IMR-90 (cell line): ENCODE results near the gene MICAL3. TPM values are rescaled to one million over a fixed set of nuclear protein-coding genes. Genes with fewer than 3 reads are reported as not detected.

Experiments used
- ATAC-seq: fragments of 200-7000 bp; cut with Tn5 transposase; 2 replicates; pipeline ENCODE4 v1.9.1; 2020; ENCODE audit warnings: low read depth, mild to moderate bottlenecking, moderate library complexity
- BruUV-seq: library from RNA; stranded (reverse); fragments of 400-500 nt; replicated peaks from 2 replicates; lab custom pipeline; 2021; lab: Mats Ljungman, UMichigan
- CTCF ChIA-PET: fragments of 300-600 bp; formaldehyde crosslinking; extraction: SDS; loops from one replicate; lab custom pipeline; 2021; ENCODE audit warnings: antibody characterized with exemption; lab: Yijun Ruan, JAX
- POLR2A ChIA-PET: fragments of 300-600 bp; sonication (Branson Sonifier 250); formaldehyde crosslinking; loops from one replicate; lab custom pipeline; 2022; ENCODE audit warnings: antibody characterized with exemption; ENCODE audit not compliant: unreplicated experiment; lab: Charles Lee
- DNase-seq: peaks from one replicate; pipeline ENCODE4 v3.0.0; 2013
- H2AFZ ChIP-seq: replicated peaks from 2 replicates; pipeline ENCODE3; 2013; ENCODE audit warnings: low read length, mild to moderate bottlenecking; ENCODE audit not compliant: poor library complexity
- H2AK5ac ChIP-seq: 2 replicates; pipeline ENCODE4 v1.6.1; 2013; ENCODE audit warnings: low read depth, low read length, inconsistent platforms
- H2AK9ac ChIP-seq: replicated peaks from 2 replicates; pipeline ENCODE3; 2013; ENCODE audit warnings: mild to moderate bottlenecking, low read depth, low read length, moderate library complexity; ENCODE audit not compliant: poor library complexity
- H2BK120ac ChIP-seq: 2 replicates; pipeline ENCODE4 v1.6.1; 2013; ENCODE audit warnings: low read depth, low read length, inconsistent platforms
- H2BK15ac ChIP-seq: 3 replicates; pipeline ENCODE4 v1.6.1; 2013; ENCODE audit warnings: low read depth, low read length, inconsistent platforms
- H2BK20ac ChIP-seq: 2 replicates; pipeline ENCODE4 v1.6.1; 2013; ENCODE audit warnings: low read depth, mild to moderate bottlenecking, inconsistent platforms, low read length, moderate library complexity
- H2BK5ac ChIP-seq: 2 replicates; pipeline ENCODE4 v1.6.1; 2013; ENCODE audit warnings: mild to moderate bottlenecking, low read depth, low read length, inconsistent platforms; ENCODE audit not compliant: poor library complexity, severe bottlenecking
- H3K14ac ChIP-seq: replicated peaks from 2 replicates; pipeline ENCODE4 v1.6.1; 2013; ENCODE audit warnings: low read depth, low read length, inconsistent platforms
- H3K18ac ChIP-seq: 2 replicates; pipeline ENCODE4 v1.6.1; 2013; ENCODE audit warnings: low read depth, low read length, control low read depth
- H3K23ac ChIP-seq: 2 replicates; pipeline ENCODE4 v1.6.1; 2013; ENCODE audit warnings: low read depth, low read length, inconsistent platforms
- H3K27ac ChIP-seq: 2 replicates; pipeline ENCODE4 v1.5.1; 2013; ENCODE audit warnings: mild to moderate bottlenecking, control low read depth, low read length; ENCODE audit not compliant: insufficient read depth
- H3K27me3 ChIP-seq: 2 replicates; pipeline ENCODE4 v1.6.1; 2013; ENCODE audit warnings: low read length; ENCODE audit not compliant: control insufficient read depth, insufficient read depth
- H3K36me3 ChIP-seq: 2 replicates; pipeline ENCODE4 v1.6.1; 2013; ENCODE audit warnings: low read length, mixed read lengths; ENCODE audit not compliant: control insufficient read depth, insufficient read depth
- H3K4ac ChIP-seq: 2 replicates; pipeline ENCODE4 v1.6.1; 2013; ENCODE audit warnings: low read depth, low read length, inconsistent platforms
- H3K4me1 ChIP-seq: 2 replicates; pipeline ENCODE4 v1.6.1; 2013; ENCODE audit warnings: low read length, mixed read lengths; ENCODE audit not compliant: control insufficient read depth, insufficient read depth
- H3K4me2 ChIP-seq: 2 replicates; pipeline ENCODE4 v1.6.1; 2013; ENCODE audit warnings: low read depth, mild to moderate bottlenecking, control low read depth, low read length, moderate library complexity
- H3K4me3 ChIP-seq: 2 replicates; pipeline ENCODE4 v1.5.1; 2013; ENCODE audit warnings: low read depth, mild to moderate bottlenecking, control low read depth, low read length, moderate library complexity; ENCODE audit not compliant: insufficient read depth
- H3K56ac ChIP-seq: 2 replicates; pipeline ENCODE4 v1.6.1; 2013; ENCODE audit warnings: low read length, inconsistent platforms; ENCODE audit not compliant: insufficient read depth; ENCODE audit errors: extremely low read depth
- H3K79me1 ChIP-seq, 2 experiments: 2 replicates each; pipeline ENCODE4 v1.6.1; 2013; ENCODE audit warnings: low read length in 2 of 2, inconsistent platforms in 1 of 2, low read depth in 1 of 2
- H3K9ac ChIP-seq: 2 replicates; pipeline ENCODE4 v1.6.1; 2013; ENCODE audit warnings: low read depth, low read length, control low read depth
- H3K9me1 ChIP-seq: 2 replicates; pipeline ENCODE4 v1.6.1; 2013; ENCODE audit warnings: low read length, inconsistent platforms; ENCODE audit not compliant: insufficient read depth
- H3K9me3 ChIP-seq: 2 replicates; pipeline ENCODE4 v1.6.1; 2013; ENCODE audit warnings: low read length; ENCODE audit not compliant: control insufficient read depth, insufficient read depth
- H4K20me1 ChIP-seq: 2 replicates; pipeline ENCODE4 v1.6.1; 2013; ENCODE audit warnings: low read length, inconsistent platforms; ENCODE audit not compliant: insufficient read depth
- H4K5ac ChIP-seq: 2 replicates; pipeline ENCODE4 v1.6.1; 2013; ENCODE audit warnings: mild to moderate bottlenecking, low read depth, low read length, control low read depth
- H4K8ac ChIP-seq, 2 experiments: 2 replicates each; pipeline ENCODE4 v1.6.1; 2013; ENCODE audit warnings: low read depth in 2 of 2, low read length in 2 of 2, control low read depth in 1 of 2, inconsistent platforms in 1 of 2
- H4K91ac ChIP-seq: 2 replicates; pipeline ENCODE4 v1.6.1; 2013; ENCODE audit warnings: low read depth, low read length, inconsistent platforms; ENCODE audit not compliant: insufficient read depth
- BHLHE40 ChIP-seq: fragments of 150-350 bp; IDR thresholded peaks from 2 replicates; pipeline ENCODE4 v1.6.1; 2016; ENCODE audit warnings: mild to moderate bottlenecking, low read depth, low read length
- CEBPB ChIP-seq: IDR thresholded peaks from 2 replicates; pipeline ENCODE4 v1.6.1; 2012; ENCODE audit warnings: low read depth, low read length, improper control_type of control experiment
- CHD1 ChIP-seq: IDR thresholded peaks from 2 replicates; pipeline ENCODE4 v1.6.1; 2012; ENCODE audit warnings: low read depth, low read length, improper control_type of control experiment
- FOS ChIP-seq: fragments of 150-350 bp; IDR thresholded peaks from 2 replicates; pipeline ENCODE4 v1.6.1; 2016; ENCODE audit warnings: low read depth, low read length
- MAFK ChIP-seq: IDR thresholded peaks from 2 replicates; pipeline ENCODE4 v1.6.1; 2012; ENCODE audit warnings: low read depth, low read length, improper control_type of control experiment
- MXI1 ChIP-seq: IDR thresholded peaks from 2 replicates; pipeline ENCODE4 v1.6.1; 2012; ENCODE audit warnings: low read depth, mild to moderate bottlenecking, low read length, moderate library complexity, borderline replicate concordance
- POLR2A ChIP-seq: IDR thresholded peaks from 2 replicates; pipeline ENCODE4 v1.6.1; 2012; ENCODE audit warnings: mild to moderate bottlenecking, low read depth, low read length
- RAD21 ChIP-seq: IDR thresholded peaks from 2 replicates; pipeline ENCODE4 v1.6.1; 2012; ENCODE audit warnings: low read length, improper control_type of control experiment
- RCOR1 ChIP-seq: IDR thresholded peaks from 2 replicates; pipeline ENCODE4 v1.6.1; 2012; ENCODE audit warnings: mild to moderate bottlenecking, low read length, improper control_type of control experiment; ENCODE audit not compliant: insufficient replicate concordance
- RFX5 ChIP-seq: IDR thresholded peaks from 2 replicates; pipeline ENCODE4 v1.8.0; 2012; ENCODE audit warnings: low read depth, mild to moderate bottlenecking, low read length, moderate library complexity
- SMC3 ChIP-seq: fragments of 150-350 bp; IDR thresholded peaks from 2 replicates; pipeline ENCODE4 v1.6.1; 2016; ENCODE audit warnings: low read depth, mild to moderate bottlenecking, antibody characterized with exemption, low read length, moderate library complexity
- WGBS, 2 experiments: methylation state at CpG; one replicate each; pipeline versions ENCODE4 v1.1.5 to v1.1.7; 2013; ENCODE audit warnings: missing lambda C conversion rate in 2 of 2; ENCODE audit not compliant: insufficient read length in 1 of 2; ENCODE audit errors: extremely low coverage in 2 of 2; 5-methylcytosine and 5-hydroxymethylcytosine counted together
- dilution Hi-C: fragments of 300-500 bp; cut with HindIII; formaldehyde crosslinking; loops from one replicate; pipeline ENCODE4 v1.14.3; 2018; ENCODE audit warnings: low sequenced_read_pairs; ENCODE audit not compliant: unreplicated experiment
- in situ Hi-C: fragments of 300-500 bp; cut with MboI; formaldehyde crosslinking; loops from 3 replicates; pipeline ENCODE4 v1.14.3; 2019; ENCODE audit warnings: low sequenced_read_pairs, inconsistent platforms, mixed read lengths
- intact Hi-C: fragments of 100-400 bp; cut with micrococcal nuclease; formaldehyde crosslinking; loops from 2 replicates; pipeline ENCODE4 v1.10.0; 2022
- polyA plus RNA-seq, 3 experiments: library from polyadenylated mRNA; depleted of rRNA; stranded (reverse); fragments of >200 nt; gene quantifications; 2 replicates each; pipeline ENCODE4 v1.2.3, GENCODE V29; 2012; ENCODE audit warnings: low replicate concordance in 1 of 3
- total RNA-seq: library from RNA; depleted of rRNA; stranded (reverse); fragments of >200 nt; gene quantifications from 2 replicates; pipeline ENCODE4 v1.2.3, GENCODE V29; 2012
- TF ChIP-seq, protein P1 (sequence below): fragments of 150-350 bp; IDR thresholded peaks from 2 replicates; pipeline ENCODE4 v1.6.1; 2016; ENCODE audit warnings: low read depth, mild to moderate bottlenecking, low read length, moderate library complexity, borderline replicate concordance

Gene MICAL3
- total and polyA plus RNA-seq, 2 of the 4 experiments (the other 2 are of a cell fraction): 17.6 to 26.8 TPM

DNA sequence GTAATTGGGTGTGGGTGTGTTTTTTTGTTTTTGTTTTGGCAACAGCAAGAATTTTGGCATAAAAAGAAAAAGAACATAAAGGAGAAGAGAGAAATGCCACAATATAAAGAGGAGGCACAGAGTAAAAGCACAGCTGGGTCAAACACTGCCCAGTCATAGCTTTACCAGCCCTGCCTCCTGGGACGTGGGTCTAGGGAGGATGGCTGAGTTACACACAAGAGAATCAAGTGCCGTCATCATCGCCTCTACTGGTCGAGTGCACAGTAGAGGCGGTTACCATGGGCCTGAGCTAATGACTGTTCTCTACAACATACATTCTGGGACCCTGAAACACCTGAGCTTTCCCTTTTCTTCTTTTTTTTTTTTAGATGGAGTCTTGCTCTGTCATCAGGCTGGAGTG lies 162.5 kb downstream of the MICAL3 start:
- Histone ChIP-seq H3K79me1 (no peaks in the 10 kb centered on the region; a peak in 1 of 4 replicates), H4K20me1 (no peaks in the 10 kb centered on the region), H3K4ac (no peak overlapping the region), H4K91ac (no peak overlapping the region), H2AFZ (no peak overlapping the region), H3K56ac (no peak overlapping the region), H2AK5ac (no peak overlapping the region), H3K4me3 (no peak overlapping the region), H4K8ac (no peak overlapping the region), H2AK9ac (no peak overlapping the region), H3K18ac (no peak overlapping the region), H2BK120ac (no peak overlapping the region), H3K9me1 (peaks cover 3% of the 10 kb centered on the region; the same call in 1 of the 2 replicates), H3K4me2 (no peak overlapping the region), H3K36me3 (peaks cover 39% of the 10 kb centered on the region), H4K5ac (no peak overlapping the region), H3K27me3 (no peaks in the 10 kb centered on the region), H2BK20ac (no peak overlapping the region), H3K4me1 (no peaks in the 10 kb centered on the region), H3K9ac (no peak overlapping the region), H3K14ac (no peak overlapping the region), H3K27ac (no peak overlapping the region), H3K9me3 (no peaks in the 10 kb centered on the region), H2BK5ac (no peak overlapping the region), H3K23ac (no peak overlapping the region), H2BK15ac (no peak overlapping the region)
- CTCF ChIA-PET: interaction anchor here (0.6 to 1.8 kb wide), 3 partner anchors 27 to 214 kb away, joined by 3 to 8 read pairs (median 7); no protein-coding TSS in a partner anchor
- no TSS peak for BruUV-seq
- dilution Hi-C loops (no loop called here), in situ Hi-C loops (no loop called here), intact Hi-C loops (no loop called here)
- POLR2A ChIA-PET: no interaction called here
- DNase-seq: no peak
- TF ChIP-seq CHD1: no peak
- no peak for TF ChIP-seq RCOR1
- no peak for TF ChIP-seq SMC3
- no peak for TF ChIP-seq BHLHE40
- TF ChIP-seq, protein P1, sequence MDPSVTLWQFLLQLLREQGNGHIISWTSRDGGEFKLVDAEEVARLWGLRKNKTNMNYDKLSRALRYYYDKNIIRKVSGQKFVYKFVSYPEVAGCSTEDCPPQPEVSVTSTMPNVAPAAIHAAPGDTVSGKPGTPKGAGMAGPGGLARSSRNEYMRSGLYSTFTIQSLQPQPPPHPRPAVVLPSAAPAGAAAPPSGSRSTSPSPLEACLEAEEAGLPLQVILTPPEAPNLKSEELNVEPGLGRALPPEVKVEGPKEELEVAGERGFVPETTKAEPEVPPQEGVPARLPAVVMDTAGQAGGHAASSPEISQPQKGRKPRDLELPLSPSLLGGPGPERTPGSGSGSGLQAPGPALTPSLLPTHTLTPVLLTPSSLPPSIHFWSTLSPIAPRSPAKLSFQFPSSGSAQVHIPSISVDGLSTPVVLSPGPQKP: no peak
- TF ChIP-seq RAD21: no peak
- TF ChIP-seq MXI1: no peak
- no peak for TF ChIP-seq POLR2A
- no peak for TF ChIP-seq RFX5
- no peak for TF ChIP-seq MAFK
- TF ChIP-seq FOS: no peak
- no peak for TF ChIP-seq CEBPB
- no peak for ATAC-seq
- WGBS, 2 experiments: 80% methylated on average over 3 of the region's 5 CpGs; no CpG with 5 or more reads in 1 of the 2 experiments
